ENCODE results near the gene ESAM. TPM values are rescaled to one million over a fixed set of nuclear protein-coding genes. Genes with fewer than 3 reads are reported as not detected.

ESAM gene
- total RNA-seq, 1 experiment from 2014 or later: 0.92 TPM

DNA sequence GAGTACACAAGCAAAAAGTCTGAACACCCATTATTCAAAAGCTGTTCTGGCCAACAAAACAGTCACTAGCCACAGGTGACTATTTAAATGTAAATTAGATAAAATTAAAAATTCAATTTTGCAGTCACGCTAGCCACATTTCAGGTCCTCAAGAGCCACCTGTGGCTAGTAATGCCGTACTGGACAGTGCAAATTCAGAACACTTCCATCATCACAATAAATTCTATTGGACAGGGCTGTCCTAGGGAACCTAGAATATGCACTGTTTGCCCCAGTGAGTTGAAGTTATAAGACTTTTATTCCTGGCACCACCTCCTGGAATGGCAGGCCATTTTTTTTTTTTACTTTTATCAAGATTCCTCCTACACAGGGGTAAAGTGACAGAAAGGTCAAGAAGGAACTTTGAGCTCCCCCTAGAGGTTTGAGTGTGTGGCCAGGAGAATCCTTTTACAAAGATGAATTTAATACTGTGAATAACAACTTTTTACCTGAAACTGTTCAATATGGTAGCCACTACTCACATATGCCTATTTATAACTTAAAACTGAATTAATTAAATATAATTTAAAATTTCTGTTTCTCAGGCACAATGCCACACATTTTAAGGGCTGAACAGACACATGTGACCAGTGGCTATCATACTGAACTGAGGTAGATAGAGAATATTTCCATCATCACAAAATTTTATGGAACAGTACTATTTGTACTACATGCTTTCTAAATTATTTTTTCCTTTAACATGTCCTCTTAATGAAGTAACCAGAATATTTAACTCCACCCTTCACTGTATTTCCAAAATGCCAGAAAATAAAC is 31.6 kb upstream of the ESAM start:
- no peak overlapping the region for H2BK5ac ChIP-seq (ENCODE audit: insufficient read length, low read length)
- H3K9ac ChIP-seq (ENCODE audit: extremely low read depth, insufficient read length, low read length): no peak overlapping the region
- no peak overlapping the region for H3K4ac ChIP-seq (ENCODE audit: low read depth, low read length)
- Mint-ChIP-seq H3K27me3 (ENCODE audit: low read depth) (no peaks in the 10 kb centered on the region), H3K4me1 (peaks cover 56 to 63% of the 10 kb centered on the region in 2 experiments), H3K4me3 (peak overlapping the region in 1 of 2 experiments; percentile 52; a peak in 2 of 5 replicates), H3K36me3 (ENCODE audit: insufficient read depth in 1 of 3, low read depth in 3 of 3) (no peaks in the 10 kb centered on the region), H3K27ac (no peak overlapping the region), H3K9me3 (no peaks in the 10 kb centered on the region)
- peaks cover 2% of the 10 kb centered on the region for H3K79me1 ChIP-seq (ENCODE audit: insufficient read depth, low read depth, low read length, poor library complexity, severe bottlenecking)
- H4K20me1 ChIP-seq (ENCODE audit: control insufficient read depth, insufficient read depth, insufficient read length): no peaks in the 10 kb centered on the region
- H4K91ac ChIP-seq (ENCODE audit: insufficient read length, low read depth, low read length): no peak overlapping the region
- H3K4me1 ChIP-seq (ENCODE audit: insufficient read depth, low read length): peaks cover 10% of the 10 kb centered on the region; the same call in 1 of the 2 replicates
- H2BK12ac ChIP-seq (ENCODE audit: insufficient read length, low read depth, low read length): no peak overlapping the region
- H4K8ac ChIP-seq (replicated peaks; ENCODE audit: insufficient read length, low read depth, low read length): no peak overlapping the region
- no peak for DNase-seq
- no peak overlapping the region for H3K23ac ChIP-seq (ENCODE audit: insufficient read length, low read depth, low read length)
- peaks cover 51% of the 10 kb centered on the region; the same call in 1 of the 2 replicates for H3K79me2 ChIP-seq (ENCODE audit: insufficient read depth, low read length)
- no peak overlapping the region for H3K27ac ChIP-seq (ENCODE audit: insufficient read length, low read depth, low read length)
- no peak overlapping the region for H2AFZ ChIP-seq (ENCODE audit: low read length)
- no CpG with 5 or more reads among the region's 2 CpGs for WGBS (ENCODE audit: extremely low coverage, insufficient read length, low lambda C conversion rate)
- H3K27me3 ChIP-seq (ENCODE audit: insufficient read depth, low read length): no peaks in the 10 kb centered on the region
- H3T11ph ChIP-seq (ENCODE audit: low read length): no peak overlapping the region
- H2BK15ac ChIP-seq (ENCODE audit: low read depth, low read length): no peak overlapping the region
- no peaks in the 10 kb centered on the region for H3K9me3 ChIP-seq (ENCODE audit: control insufficient read depth, low read depth, low read length)
- H4K5ac ChIP-seq (ENCODE audit: insufficient read length, low read depth, low read length): no peak overlapping the region
- TF ChIP-seq, protein P1, sequence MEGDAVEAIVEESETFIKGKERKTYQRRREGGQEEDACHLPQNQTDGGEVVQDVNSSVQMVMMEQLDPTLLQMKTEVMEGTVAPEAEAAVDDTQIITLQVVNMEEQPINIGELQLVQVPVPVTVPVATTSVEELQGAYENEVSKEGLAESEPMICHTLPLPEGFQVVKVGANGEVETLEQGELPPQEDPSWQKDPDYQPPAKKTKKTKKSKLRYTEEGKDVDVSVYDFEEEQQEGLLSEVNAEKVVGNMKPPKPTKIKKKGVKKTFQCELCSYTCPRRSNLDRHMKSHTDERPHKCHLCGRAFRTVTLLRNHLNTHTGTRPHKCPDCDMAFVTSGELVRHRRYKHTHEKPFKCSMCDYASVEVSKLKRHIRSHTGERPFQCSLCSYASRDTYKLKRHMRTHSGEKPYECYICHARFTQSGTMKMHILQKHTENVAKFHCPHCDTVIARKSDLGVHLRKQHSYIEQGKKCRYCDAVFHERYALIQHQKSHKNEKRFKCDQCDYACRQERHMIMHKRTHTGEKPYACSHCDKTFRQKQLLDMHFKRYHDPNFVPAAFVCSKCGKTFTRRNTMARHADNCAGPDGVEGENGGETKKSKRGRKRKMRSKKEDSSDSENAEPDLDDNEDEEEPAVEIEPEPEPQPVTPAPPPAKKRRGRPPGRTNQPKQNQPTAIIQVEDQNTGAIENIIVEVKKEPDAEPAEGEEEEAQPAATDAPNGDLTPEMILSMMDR (conservative IDR thresholded peaks at IDR 0.05): peak; percentile 88
- H3K4me2 ChIP-seq (ENCODE audit: insufficient read depth, insufficient read length, low read length): peak overlapping the region; percentile 66
- H2AK5ac ChIP-seq (ENCODE audit: insufficient read length, low read length): no peak overlapping the region
- no peak overlapping the region for H3K56ac ChIP-seq (ENCODE audit: insufficient read length, low read depth, low read length)
- H3K18ac ChIP-seq (ENCODE audit: insufficient read length, low read depth, low read length): no peak overlapping the region
- H3K14ac ChIP-seq (ENCODE audit: insufficient read depth, low read length): no peak overlapping the region
- H2BK20ac ChIP-seq (ENCODE audit: low read depth, low read length, poor library complexity, severe bottlenecking): no peak overlapping the region
- no peak overlapping the region for H2BK120ac ChIP-seq (ENCODE audit: low read depth, low read length, poor library complexity, severe bottlenecking)
- no peaks in the 10 kb centered on the region for H3K23me2 ChIP-seq (ENCODE audit: insufficient read length, low read depth, low read length, poor library complexity, severe bottlenecking)

Measured in H9 (cell line).